Measurements from ENCODE around the gene EFCAB14. TPM values are rescaled to one million over a fixed set of nuclear protein-coding genes. Genes with fewer than 3 reads are reported as not detected.
"Not testable (repeated sequence)": the region's sequence is repeated elsewhere in the genome, so short reads cannot be mapped to it uniquely, and the experiment has no call there.

Gene EFCAB14
- total RNA-seq, 3 donors from 2014 or later (not counting 1 experiment from before 2014, with no cell fraction given): 77.7 to 130 (median 119) TPM

DNA sequence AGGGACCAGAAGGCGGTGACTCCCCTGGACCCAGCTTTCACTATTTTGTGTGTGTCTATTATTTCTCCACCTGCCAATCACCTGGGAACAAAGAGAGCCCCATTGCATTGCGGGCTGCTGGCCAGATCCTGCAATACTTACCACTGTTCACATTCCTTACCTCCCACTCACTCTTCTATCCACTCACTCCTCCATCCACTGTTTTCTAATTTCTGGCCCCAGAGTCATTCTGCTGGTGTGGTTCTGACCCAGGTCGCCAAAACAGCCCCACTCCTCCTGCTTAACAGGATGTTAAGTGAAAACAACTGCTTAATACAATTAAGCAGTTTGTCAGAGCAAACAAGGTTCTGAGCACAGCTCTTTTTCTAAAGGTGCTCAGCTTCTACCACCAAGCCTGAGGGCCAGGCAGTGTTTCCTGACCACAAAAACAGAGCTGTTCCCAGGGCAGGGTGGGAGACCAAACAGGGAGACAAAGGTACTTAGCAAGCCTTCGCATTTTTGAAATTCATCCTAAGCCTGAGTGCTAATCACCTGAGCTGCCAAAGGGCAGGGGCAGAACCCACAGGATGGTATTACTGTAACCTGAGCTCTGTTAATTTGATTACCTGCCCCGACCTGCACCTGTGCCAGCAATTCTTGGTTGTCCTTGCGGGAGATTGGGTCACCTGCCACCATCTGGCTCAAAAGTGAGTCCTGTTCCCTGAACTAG, 38.5 kb upstream of the EFCAB14 start:
- no peak for ATAC-seq
- peaks cover 4% of the 10 kb centered on the region for H3K27me3 ChIP-seq (ENCODE audit: control insufficient read depth, insufficient read depth, low read length)
- no peaks in the 10 kb centered on the region for H3K4me1 Mint-ChIP-seq
- intact Hi-C loops (cut with micrococcal nuclease): no loop called here
- no peak for DNase-seq
- H3K36me3 ChIP-seq (ENCODE audit: control insufficient read depth, insufficient read depth, low read length): no peaks in the 10 kb centered on the region
- peaks cover 35 to 51% of the 10 kb centered on the region in 2 donors for H3K27me3 Mint-ChIP-seq (ENCODE audit: low read depth in 2 of 2)
- peaks cover 0 to 2% of the 10 kb centered on the region in 2 donors for H3K9me3 Mint-ChIP-seq
- no peaks in the 10 kb centered on the region for H3K9me3 ChIP-seq (ENCODE audit: control insufficient read depth, insufficient read depth, low read length)
- no peak overlapping the region for H3K27ac ChIP-seq (ENCODE audit: low read length)
- H3K4me3 ChIP-seq (ENCODE audit: low read length): no peak overlapping the region
- H3K36me3 Mint-ChIP-seq: no peaks in the 10 kb centered on the region
- no peak overlapping the region for H3K4me3 Mint-ChIP-seq
- WGBS (ENCODE audit: insufficient coverage): 66% methylated on average over 6 of the region's 6 CpGs
- TF ChIP-seq, protein P1, sequence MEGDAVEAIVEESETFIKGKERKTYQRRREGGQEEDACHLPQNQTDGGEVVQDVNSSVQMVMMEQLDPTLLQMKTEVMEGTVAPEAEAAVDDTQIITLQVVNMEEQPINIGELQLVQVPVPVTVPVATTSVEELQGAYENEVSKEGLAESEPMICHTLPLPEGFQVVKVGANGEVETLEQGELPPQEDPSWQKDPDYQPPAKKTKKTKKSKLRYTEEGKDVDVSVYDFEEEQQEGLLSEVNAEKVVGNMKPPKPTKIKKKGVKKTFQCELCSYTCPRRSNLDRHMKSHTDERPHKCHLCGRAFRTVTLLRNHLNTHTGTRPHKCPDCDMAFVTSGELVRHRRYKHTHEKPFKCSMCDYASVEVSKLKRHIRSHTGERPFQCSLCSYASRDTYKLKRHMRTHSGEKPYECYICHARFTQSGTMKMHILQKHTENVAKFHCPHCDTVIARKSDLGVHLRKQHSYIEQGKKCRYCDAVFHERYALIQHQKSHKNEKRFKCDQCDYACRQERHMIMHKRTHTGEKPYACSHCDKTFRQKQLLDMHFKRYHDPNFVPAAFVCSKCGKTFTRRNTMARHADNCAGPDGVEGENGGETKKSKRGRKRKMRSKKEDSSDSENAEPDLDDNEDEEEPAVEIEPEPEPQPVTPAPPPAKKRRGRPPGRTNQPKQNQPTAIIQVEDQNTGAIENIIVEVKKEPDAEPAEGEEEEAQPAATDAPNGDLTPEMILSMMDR (IDR thresholded peaks at IDR 0.05): no peak
- H3K4me1 ChIP-seq (ENCODE audit: control insufficient read depth, insufficient read depth, low read length): no peaks in the 10 kb centered on the region
- H3K27ac Mint-ChIP-seq: no peak overlapping the region

DNA sequence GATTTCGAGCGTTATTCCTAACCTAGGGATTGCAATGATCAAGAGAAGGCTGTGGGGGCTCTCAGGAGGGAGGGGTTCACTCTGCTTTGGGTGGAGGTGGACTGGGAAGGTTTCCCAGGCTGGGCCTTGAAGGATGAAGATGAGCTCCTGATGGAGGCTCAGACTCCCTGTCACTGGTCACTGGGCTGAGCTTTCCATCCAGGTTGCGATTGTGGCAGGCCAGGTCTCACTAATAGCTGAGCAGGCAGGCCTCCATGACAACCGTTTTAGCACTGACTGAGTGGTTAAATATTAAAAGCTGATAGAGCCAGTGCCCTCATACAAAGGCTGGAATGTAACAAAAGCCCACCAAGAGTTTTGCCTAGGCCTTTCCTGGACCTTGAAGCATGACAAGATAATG, 36.2 kb upstream of the EFCAB14 start:
- Mint-ChIP-seq H3K4me3 (no peak overlapping the region), H3K36me3 (no peaks in the 10 kb centered on the region), H3K9me3 (no peaks in the 10 kb centered on the region), H3K27me3 (ENCODE audit: low read depth in 2 of 2) (peaks cover 22 to 56% of the 10 kb centered on the region in 2 donors), H3K4me1 (no peaks in the 10 kb centered on the region), H3K27ac (no peak overlapping the region)
- no peak overlapping the region for H3K27ac ChIP-seq (ENCODE audit: low read length)
- no peaks in the 10 kb centered on the region for H3K9me3 ChIP-seq (ENCODE audit: control insufficient read depth, insufficient read depth, low read length)
- no peaks in the 10 kb centered on the region for H3K36me3 ChIP-seq (ENCODE audit: control insufficient read depth, insufficient read depth, low read length)
- no peaks in the 10 kb centered on the region for H3K4me1 ChIP-seq (ENCODE audit: control insufficient read depth, insufficient read depth, low read length)
- 78% methylated on average over 4 of the region's 4 CpGs for WGBS (ENCODE audit: insufficient coverage)
- H3K27me3 ChIP-seq (ENCODE audit: control insufficient read depth, insufficient read depth, low read length): peaks cover 2% of the 10 kb centered on the region
- no peak overlapping the region for H3K4me3 ChIP-seq (ENCODE audit: low read length)
- ATAC-seq: no peak
- intact Hi-C loops (cut with micrococcal nuclease): no loop called here
- DNase-seq: no peak
- TF ChIP-seq, protein P1 (IDR thresholded peaks at IDR 0.05): no peak

DNA sequence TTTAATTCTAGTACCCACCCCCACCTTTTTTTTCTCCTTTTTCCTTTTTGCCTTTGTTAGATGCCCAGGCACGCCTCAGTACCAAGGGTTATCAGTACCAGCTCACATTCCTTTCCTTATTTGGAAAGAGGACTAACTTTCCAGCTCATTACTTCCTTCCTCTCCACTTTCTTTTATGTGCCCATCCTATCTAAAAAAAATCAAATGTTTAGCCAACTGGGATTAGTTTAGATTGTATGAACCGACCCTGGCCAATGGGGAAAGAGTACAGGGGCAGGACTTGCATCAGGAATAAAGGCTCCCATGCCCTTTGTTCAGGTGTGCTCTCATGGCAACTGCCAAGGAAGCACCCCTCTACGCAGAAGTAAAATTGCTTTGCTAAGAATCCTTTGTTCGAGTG, 35.8 kb upstream of the EFCAB14 start:
- H3K4me3 ChIP-seq (ENCODE audit: low read length); DNase-seq; H3K36me3 Mint-ChIP-seq; H3K9me3 ChIP-seq (ENCODE audit: control insufficient read depth, insufficient read depth, low read length); H3K4me1 ChIP-seq (ENCODE audit: control insufficient read depth, insufficient read depth, low read length); H3K36me3 ChIP-seq (ENCODE audit: control insufficient read depth, insufficient read depth, low read length); intact Hi-C loops (cut with micrococcal nuclease); H3K27ac Mint-ChIP-seq; H3K9me3 Mint-ChIP-seq; H3K4me1 Mint-ChIP-seq; ATAC-seq; H3K27ac ChIP-seq (ENCODE audit: low read length); H3K4me3 Mint-ChIP-seq; H3K27me3 ChIP-seq (ENCODE audit: control insufficient read depth, insufficient read depth, low read length): not testable (repeated sequence)
- H3K27me3 Mint-ChIP-seq (ENCODE audit: low read depth in 2 of 2): peaks cover 21 to 58% of the 10 kb centered on the region in 2 donors
- 72% methylated on average over 4 of the region's 4 CpGs for WGBS (ENCODE audit: insufficient coverage)

DNA sequence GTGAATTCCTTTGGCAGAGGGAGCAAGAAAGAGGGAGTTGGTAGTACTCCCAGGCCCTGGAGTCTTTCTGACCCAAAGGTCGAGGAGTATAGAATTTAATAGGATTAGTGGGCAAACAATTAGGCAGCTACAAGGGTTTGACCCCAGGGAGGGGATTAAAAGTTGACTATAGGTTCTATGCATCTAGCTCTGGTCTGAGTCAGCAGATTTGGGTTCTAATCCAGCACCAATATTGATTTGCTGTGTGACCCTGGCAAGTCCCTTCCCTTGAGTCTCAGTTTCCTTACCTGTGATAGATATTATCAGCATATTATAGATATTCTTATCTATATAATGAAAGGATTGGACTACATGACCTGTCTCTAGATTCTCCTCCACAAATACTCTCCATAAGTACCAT, 35.1 kb upstream of the EFCAB14 start:
- Histone ChIP-seq H3K27ac (ENCODE audit: low read length) (no peak overlapping the region), H3K36me3 (ENCODE audit: control insufficient read depth, insufficient read depth, low read length) (no peaks in the 10 kb centered on the region), H3K27me3 (ENCODE audit: control insufficient read depth, insufficient read depth, low read length) (no peaks in the 10 kb centered on the region), H3K9me3 (ENCODE audit: control insufficient read depth, insufficient read depth, low read length) (no peaks in the 10 kb centered on the region), H3K4me1 (ENCODE audit: control insufficient read depth, insufficient read depth, low read length) (no peaks in the 10 kb centered on the region), H3K4me3 (ENCODE audit: low read length) (no peak overlapping the region)
- H3K4me3 Mint-ChIP-seq: no peak overlapping the region
- H3K27ac Mint-ChIP-seq: no peak overlapping the region
- H3K27me3 Mint-ChIP-seq (ENCODE audit: low read depth in 2 of 2): peaks cover 22 to 62% of the 10 kb centered on the region in 2 donors
- 43% methylated on average over 1 of the region's 1 CpG for WGBS (ENCODE audit: insufficient coverage)
- ATAC-seq (no peak), DNase-seq (no peak)
- intact Hi-C loops (cut with micrococcal nuclease): no loop called here
- TF ChIP-seq, protein P1 (IDR thresholded peaks at IDR 0.05): no peak
- no peaks in the 10 kb centered on the region for H3K4me1 Mint-ChIP-seq
- no peaks in the 10 kb centered on the region for H3K9me3 Mint-ChIP-seq
- H3K36me3 Mint-ChIP-seq: no peaks in the 10 kb centered on the region
